ENCODE measurements around the gene MICU1. TPM values are rescaled to one million over a fixed set of nuclear protein-coding genes. Genes with fewer than 3 reads are reported as not detected.

Gene MICU1
- total RNA-seq, 4 donors from 2014 or later: 21.9 to 36.2 (median 31.7) TPM

DNA sequence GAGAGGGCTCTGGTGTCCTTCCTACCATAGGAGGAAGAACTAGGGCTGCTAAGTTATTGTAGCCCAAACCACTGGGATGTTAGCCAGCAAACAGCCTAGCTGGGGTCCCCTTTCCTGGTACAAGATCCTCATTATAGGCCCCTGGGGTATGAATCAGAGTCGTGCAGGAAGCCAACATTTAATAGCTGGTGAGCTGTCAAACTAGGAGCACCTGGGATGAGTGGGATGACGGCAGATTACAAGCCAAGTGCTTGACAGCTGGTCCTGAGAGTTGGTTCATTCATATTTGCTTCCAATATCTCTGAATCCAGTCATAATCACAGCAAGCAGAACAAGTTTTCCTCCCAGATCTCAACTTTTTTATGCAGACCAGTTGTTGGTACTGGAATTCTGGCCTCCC is 246.1 kb downstream of the MICU1 start:
- TF ChIP-seq, protein P1, sequence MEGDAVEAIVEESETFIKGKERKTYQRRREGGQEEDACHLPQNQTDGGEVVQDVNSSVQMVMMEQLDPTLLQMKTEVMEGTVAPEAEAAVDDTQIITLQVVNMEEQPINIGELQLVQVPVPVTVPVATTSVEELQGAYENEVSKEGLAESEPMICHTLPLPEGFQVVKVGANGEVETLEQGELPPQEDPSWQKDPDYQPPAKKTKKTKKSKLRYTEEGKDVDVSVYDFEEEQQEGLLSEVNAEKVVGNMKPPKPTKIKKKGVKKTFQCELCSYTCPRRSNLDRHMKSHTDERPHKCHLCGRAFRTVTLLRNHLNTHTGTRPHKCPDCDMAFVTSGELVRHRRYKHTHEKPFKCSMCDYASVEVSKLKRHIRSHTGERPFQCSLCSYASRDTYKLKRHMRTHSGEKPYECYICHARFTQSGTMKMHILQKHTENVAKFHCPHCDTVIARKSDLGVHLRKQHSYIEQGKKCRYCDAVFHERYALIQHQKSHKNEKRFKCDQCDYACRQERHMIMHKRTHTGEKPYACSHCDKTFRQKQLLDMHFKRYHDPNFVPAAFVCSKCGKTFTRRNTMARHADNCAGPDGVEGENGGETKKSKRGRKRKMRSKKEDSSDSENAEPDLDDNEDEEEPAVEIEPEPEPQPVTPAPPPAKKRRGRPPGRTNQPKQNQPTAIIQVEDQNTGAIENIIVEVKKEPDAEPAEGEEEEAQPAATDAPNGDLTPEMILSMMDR (IDR thresholded peaks at IDR 0.05): no peak
- DNase-seq (ENCODE audit: low spot score): no peak
- no peak for ATAC-seq (ENCODE audit: low FRiP score)

DNA sequence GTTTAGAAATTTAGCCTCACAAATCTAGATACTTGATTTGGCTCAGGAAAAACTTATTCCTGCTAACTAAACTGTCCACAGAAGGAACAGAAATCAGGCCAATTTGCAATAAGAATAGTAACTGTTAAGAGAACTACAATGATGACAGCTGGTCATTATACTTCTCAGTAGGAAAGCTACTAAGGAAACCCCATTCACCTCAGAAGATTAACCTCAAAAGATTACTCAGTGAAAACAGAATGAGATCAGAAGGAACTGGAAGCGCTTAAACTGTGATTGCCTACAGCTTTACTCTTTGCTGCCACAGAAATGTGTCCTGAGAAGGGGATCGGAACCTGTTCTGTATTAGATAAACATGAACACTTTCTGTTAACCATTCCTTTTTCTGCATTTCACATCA is 246.8 kb downstream of the MICU1 start:
- no peak for DNase-seq (ENCODE audit: low spot score)
- TF ChIP-seq, protein P1 (IDR thresholded peaks at IDR 0.05): no peak
- ATAC-seq (ENCODE audit: low FRiP score): no peak

DNA sequence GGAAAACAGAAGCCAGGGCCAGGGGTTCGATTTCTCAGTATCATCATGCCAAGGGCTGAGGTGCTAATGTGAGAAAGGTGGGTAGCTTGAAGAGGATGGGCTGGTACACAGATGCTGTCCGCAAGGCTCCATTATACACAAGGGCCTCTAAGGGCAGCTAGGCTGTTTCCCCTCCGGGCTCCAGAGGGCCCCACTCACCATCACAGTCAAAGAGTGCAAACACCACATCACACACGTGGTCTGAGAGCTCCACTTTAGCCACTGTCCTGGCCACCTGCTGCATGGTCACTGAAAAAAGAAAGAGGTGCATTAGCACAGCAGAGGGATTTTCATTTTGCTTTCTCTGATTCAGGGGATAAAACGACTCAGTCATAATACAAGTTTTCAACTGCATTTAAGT is 250.3 kb downstream of the MICU1 start:
- DNase-seq (ENCODE audit: low spot score) (no peak), ATAC-seq (ENCODE audit: low FRiP score) (no peak)
- TF ChIP-seq, protein P1 (IDR thresholded peaks at IDR 0.05): no peak

DNA sequence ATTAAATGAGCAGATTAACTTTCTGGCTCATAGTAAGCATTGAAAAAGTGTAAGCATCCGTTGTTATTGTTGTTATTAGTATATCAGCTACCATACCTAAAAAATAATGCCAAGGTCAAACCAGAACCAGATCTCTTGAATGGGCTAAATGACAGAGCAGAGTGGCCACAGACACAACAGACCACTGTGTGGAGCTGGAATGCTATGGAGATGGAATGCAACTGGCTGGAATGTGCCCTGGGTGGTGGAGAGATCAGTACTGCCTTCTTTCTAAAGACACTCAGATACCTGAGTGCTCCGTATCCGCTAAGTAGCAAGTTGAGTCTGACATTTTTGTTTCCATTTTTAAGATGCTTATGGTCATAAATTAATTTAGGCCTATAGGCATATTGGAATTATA is 250.7 kb downstream of the MICU1 start:
- TF ChIP-seq, protein P1 (IDR thresholded peaks at IDR 0.05): no peak
- no peak for DNase-seq (ENCODE audit: low spot score)
- ATAC-seq (ENCODE audit: low FRiP score): no peak

DNA sequence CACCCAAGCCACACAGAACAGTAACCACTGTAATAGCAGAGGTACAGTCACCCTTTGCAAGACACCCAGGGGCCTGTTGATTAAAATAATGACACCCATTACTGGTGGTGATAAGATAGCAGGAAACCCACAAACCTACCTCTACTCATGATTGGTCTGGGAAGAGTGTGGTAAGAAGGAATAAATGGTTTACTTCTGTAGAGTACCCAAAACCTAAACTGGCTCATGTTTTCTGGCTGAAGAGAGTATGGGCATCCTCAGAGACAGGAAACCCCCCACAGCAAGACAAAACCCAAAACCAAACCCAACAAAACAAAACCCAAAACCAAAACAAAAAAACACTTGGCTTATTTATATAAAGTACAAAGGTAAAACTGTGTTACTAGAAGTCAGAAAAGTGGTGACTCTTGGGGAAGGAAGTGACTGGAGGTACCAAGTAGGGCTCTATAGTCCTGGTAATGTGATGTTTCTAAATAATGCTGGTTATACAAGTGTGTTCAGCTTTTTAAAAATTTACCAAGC is 255.6 kb downstream of the MICU1 start:
- DNase-seq (ENCODE audit: low spot score) (no peak), ATAC-seq (ENCODE audit: low FRiP score) (no peak)
- TF ChIP-seq, protein P1 (IDR thresholded peaks at IDR 0.05): no peak

DNA sequence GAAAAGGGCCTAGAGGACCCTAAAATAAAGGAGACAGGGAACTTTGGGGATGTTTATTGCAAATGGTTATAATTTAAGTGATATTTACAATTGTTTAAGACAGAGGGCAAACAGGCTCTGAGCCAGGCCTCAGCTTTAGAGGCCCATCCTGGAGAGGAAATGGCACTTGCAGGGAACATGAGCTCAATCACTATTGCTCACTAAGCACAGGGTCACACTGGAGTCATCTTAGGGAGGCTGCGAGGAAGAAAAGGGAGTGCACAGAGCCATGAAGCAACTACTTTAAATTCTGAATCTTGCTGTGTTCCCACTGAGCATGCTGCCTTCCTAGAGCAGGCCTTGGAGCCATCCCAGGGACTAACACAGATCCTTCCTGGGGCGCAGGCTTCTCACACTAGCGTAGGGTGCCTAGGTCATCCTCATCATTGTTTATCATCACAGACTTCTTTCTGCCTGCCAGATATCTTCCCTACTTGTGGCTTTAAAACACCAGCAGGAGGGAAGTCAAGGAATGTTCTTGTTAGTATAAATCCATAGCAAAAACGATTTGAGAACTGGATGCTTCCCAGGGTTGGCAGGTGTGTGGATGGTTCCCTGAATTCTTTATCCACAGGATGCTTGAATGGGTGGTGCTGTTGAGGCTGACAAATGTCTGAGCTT is 258.4 kb downstream of the MICU1 start:
- no peak for DNase-seq (ENCODE audit: low spot score)
- TF ChIP-seq, protein P1 (IDR thresholded peaks at IDR 0.05): no peak
- ATAC-seq (ENCODE audit: low FRiP score): no peak
